HG02840 (cell line): ENCODE data around the gene SAFB2.
"Not testable (repeated sequence)": the region's sequence is repeated elsewhere in the genome, so short reads cannot be mapped to it uniquely, and the experiment has no call there.

Experiments used
- ATAC-seq: cut with Tn5 transposase; IDR thresholded peaks from one replicate; pipeline ENCODE4 v1.9.1; 2021; ENCODE audit warnings: mild to moderate bottlenecking, moderate library complexity, moderate number of reproducible peaks; ENCODE audit not compliant: unreplicated experiment, low FRiP score

SAFB2 gene

DNA sequence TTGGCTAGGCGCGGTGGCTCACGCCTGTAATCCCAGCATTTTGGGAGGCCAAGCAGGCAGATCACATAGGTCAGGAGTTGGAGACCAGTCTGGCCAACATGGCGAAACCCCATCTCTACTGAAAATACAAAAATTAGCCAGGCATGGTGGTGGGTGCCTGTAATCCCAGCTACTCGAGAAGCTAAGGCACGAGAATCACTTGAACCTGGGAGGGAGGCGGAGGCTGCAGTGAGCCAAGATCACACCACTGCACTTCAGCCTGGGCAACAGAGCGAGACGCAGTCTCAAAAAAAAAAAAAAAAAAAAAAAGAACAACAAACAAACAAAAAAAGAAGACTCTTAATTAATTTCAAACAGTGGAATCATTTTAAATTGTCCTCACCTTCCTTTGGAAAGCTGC, 13.8 kb downstream of the SAFB2 start:
- ATAC-seq = not testable (repeated sequence)

DNA sequence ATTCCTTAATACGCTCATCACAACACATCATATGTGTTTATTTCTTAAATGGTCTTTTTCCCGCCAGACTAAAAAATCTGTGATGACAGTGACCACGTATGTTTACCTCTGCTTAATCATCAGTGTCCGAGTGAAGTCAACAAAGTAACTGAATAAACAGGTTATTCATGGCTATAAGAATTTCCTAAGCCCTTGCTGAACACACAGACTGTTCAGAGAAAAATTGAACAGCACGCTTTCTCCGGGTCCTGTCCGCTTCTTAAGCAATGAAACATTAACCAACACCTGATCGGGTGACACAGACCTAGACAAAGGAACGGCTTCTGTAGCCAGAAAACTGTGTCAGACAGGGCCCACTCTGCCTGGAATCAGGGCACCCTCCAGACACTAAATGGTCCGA, 14.3 kb downstream of the SAFB2 start:
- ATAC-seq = no peak

DNA sequence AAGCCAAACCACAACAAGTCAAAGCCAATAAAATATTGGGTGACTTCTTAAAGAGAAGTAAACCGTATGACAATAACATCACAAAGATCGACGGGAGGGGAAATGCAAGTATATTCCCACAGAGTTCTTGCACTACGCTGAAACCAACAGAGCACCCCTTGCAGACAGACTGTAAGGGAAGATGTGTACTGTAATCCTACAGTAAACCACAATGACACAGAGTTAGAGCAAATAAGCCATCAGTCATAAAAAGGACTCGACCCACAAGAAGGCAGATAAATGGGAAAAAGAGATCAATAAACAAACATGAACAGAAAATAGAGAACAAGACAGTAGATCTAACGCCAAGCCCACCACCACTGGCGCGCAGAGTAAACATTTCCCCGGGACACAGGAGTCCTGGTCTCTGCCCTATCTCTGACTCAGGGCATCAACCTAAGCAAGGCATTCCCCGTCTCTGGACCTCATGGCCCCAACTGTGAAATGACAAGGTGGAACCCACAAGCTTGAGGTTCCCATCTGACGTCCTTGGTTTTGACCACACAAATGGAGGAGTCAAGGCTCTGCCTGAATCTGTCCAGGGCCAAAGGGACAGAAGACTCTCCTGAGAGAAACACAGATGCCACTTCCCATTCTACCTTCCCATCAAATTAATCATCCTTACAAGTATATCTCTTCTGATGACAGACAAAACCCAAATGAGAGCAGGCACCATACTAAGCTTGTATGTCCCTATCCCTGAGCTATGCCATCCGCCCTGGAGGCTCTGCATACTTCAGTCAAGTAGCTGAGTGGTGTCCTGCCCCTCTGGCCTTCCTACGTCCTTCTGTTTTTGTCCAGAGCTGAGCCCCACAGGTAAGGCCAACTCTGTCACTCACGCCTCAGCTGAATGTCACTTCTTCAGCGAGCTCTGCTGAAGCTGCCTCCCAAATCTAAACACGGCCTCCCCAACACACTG, 15.0 kb downstream of the SAFB2 start:
- ATAC-seq = no peak

DNA sequence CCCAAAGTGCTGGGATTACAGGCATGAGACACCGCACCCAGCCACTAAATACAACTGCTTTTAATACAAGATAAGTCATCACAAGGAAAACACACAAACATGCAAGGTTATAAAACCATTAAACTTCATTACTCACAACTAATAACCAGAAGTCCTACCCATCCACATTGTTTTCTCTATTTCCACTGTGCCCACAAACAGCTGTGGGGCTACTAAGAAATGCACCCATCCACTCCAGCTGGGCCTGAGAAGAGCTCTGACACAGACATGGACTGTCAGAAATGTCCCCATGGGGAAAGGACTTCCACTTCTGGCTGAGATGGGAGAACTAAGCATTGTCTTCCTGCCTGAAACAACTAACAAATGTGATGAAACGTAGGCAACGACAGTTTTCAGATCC, 17.2 kb downstream of the SAFB2 start:
- no peak for ATAC-seq

DNA sequence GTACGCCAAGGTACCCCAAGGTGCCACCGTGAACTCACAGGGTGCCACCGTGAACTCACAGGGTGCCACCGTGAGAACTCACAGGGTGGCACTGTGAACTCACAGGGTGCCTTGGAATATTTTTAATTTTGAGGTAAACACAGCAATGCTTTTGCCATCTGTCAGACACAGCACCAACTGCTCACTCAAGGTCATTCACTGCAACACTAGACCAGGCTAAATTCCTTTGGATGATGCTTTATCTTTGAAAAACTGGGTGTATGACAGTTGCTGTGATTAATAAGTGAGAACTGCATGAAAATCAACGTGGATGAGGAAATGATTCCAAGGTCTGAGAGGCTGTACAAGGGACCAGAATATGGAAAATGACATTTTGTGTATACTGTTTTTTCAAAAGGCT, 18.9 kb downstream of the SAFB2 start:
- ATAC-seq = no peak

DNA sequence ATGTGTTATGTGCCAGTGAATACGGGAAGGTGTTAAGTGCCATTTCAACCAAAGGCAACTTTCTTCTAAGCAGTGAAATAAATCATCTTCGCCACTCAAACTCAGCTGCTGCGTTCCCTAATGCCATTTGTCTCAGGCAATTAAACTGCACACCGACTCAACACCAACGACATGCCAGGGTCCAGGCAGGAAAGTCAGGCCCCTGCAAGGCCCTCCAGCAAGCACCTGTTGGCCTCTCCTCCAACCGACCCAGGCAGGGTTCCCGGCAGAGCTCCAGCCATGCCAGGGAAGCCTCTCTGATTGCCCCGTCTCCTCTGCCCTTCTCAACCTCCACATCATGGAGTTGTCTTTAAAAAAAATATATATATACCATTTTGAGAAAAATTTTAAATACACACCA, 21.8 kb downstream of the SAFB2 start:
- no peak for ATAC-seq

DNA sequence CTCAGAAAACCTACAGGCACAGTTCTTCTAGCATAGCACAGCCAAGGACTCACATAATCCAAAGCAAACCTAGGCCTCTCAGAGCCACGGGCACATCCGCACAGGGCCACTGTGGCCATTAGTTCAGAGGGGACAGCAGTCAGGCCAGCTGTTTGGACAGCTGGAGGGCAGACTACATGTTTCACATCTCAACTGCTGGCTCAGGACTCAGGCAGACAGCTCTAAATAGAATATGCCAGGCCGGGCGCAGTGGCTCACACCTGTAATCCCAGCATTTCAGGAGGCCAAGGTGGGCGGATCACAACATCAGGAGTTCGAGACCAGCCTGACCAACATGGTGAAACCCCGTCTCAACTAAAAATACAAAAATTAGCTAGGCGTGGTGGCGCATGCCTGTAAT, 26.8 kb downstream of the SAFB2 start:
- no peak for ATAC-seq

DNA sequence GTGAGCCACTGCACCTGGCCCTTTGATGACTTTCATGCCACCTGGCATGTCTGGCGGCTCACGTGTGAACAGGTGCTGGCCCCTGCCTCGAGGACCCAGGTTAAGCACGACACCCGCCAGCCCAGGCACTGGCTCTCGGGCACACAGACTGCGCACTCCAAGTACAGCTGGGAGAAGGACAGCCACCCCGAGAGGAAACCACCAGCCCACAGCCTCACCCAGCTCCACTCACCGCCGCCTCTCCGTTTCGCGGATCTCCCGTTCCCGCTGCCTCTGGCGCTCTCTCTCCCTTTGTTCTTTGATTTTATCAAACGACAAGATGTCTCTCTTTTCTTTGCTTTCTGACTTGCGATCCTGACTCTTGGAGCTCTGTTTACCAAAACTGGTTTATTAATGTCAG, 27.4 kb downstream of the SAFB2 start:
- no peak for ATAC-seq

DNA sequence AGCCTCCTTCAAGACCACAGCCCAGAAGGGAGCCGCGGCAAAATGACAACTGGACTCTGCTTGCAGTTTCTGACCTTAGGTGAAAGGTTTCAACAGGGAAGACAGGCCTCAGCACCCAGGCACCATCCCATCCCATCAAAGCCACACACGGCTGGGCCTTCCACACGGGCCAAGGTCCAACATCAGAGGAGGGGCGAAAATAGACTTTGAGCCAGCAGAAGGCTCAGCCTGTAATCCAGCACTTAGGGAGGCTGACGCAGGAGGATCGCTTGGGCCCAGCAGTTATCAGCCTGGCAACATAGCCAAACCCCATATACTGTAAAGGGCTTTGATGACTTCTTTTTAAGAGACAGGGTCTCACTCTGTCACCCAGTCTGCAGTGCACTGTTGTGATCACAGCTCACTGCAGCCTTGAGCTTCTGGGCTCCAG, 28.0 kb downstream of the SAFB2 start:
- ATAC-seq = no peak

DNA sequence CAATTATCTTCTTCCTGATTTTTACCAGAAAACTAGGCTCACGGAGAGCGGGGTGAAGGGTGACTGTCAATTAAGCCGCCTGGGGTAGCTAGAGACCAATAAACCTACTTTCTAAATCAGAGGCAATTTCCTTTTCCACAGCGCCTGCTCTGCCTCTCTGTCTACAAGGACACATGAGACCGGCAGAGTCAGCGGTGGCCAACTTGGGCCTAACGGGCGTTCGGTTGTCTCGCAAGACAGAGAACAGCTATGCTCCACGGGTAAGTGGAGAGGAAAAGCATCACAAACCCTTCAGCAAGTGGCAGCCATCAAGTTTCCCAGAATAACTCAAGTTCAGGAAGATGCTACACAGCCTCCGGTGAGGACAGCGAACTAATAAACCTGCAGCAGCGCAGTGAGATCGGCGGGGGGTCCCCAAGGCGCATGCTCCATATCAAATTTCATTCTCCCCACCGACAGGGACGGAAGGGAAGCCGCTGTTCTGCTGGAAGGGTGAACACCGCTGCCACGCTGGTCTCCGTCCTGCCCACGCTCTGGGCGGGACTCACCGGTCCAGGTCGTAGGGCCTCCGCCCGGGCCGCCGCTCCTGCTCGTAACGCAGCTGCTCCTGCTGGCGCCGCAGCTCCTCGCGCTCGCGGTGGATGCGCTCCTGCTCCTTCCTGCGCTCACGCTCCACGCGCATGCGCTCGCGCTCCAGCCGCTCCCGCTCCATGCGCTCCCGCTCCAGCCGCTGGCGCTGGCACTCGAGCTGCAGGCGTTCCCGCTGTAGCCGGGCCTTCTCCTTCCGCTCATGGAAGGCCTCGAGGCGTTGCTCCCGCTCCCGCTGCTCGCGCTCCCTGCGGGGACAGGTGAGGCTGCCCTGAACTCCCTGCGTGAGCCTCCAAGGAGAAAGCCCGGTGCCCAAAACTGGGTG, 29.0 kb downstream of the SAFB2 start:
- no peak for ATAC-seq

DNA sequence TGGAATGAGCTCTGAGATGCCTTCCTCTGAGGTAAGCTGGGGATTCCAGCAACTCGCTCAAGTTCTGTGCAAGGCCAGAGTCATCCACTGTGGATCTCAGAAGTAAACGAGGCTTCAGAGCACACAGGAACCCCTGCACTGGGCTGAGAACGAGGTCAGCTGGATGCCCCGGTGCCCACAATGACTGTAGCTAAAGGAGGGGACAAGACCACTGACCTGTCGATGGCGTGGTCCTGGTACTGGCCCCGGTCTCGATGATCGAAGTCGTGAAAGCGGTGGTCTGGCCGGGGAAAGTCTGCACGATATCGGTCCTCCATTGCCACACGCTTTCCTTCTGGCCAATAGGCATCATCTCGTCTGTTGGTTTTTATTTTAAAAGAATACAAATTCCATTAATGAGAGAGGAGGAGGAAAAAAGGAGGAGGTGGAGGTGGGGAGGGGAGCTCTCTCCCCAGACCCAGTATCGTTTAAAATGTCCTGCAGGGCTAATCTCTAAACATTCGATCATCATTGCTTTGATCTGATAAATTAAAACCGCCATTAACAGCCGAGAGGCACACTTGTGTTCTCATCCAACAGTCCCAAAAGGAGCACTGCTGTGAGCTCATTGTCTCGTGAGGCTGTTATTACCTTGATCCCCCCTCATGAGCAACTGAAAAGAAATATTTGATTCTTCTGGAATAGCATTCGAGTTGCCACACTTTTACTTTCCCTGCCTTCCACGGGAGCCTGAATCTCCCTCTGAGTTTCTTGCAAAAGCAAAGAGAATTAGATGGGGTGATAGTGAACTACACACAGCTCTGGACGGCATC, 29.8 kb downstream of the SAFB2 start:
- no peak for ATAC-seq

DNA sequence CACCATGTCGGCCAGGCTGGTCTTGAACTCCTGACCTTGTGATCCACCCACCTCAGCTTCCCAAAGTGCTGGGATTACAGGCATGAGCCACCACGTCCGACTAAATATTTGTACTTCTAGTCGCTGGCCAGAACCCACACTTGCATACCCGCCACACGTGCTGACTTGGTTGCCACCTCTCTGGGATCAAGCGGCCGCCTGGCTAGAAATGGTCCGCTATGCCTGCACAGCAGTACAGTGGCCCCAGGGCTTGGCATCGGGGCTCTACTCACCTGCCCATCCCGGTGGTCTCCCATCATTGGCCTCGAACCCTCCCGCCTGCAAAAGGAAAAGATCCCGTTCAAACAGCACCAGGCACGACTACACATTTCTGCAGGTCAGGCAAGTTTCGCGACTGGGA, 31.1 kb downstream of the SAFB2 start:
- no peak for ATAC-seq

DNA sequence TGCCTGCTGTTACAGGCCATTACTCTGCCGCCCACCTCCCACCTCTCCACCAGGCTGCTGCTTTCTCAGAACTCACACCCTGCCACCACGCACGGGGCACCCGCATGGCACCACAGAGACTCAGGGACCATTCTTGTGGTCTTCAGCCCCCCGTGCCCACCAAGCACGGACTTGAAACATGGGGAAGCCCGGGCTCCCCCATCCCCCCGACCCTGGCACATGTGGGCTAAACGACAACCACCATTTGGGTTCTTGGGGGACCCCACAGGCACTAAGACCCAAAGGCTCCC, 31.8 kb downstream of the SAFB2 start:
- ATAC-seq = no peak

DNA sequence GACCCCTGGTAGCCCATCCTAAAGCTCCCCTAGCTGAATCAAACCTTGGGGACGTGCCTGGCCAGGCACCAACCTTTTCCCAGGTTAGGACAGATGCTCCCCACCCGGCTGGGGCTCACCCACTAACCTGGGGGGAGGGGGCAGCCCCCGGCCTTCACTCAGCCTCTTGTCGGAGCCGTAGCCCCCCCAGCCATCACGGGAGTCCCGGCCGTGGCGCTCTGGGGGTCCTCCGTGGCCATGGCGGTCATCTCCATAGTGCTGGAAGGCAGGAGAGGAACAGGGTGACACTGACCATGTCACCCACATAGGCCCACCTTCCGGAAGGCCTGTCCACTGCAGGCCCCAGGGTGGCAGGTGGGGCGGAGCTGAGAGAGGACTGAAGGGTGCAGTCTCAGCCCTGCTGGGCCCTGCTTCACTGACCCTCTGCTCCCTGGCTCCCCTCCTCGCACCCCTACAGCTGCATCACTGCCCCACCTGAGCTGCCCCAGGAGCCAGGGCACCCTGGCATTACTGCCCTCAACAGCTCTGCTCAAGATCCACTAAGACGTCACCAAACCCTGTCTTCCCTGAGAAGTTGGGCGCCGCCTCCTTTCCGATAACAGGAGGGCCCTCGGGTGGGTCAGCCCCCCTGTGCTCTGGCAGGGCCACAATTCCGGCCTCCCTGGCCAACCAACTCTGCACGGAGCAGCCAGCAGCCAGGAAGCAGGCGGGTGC, 32.3 kb downstream of the SAFB2 start:
- no peak for ATAC-seq

DNA sequence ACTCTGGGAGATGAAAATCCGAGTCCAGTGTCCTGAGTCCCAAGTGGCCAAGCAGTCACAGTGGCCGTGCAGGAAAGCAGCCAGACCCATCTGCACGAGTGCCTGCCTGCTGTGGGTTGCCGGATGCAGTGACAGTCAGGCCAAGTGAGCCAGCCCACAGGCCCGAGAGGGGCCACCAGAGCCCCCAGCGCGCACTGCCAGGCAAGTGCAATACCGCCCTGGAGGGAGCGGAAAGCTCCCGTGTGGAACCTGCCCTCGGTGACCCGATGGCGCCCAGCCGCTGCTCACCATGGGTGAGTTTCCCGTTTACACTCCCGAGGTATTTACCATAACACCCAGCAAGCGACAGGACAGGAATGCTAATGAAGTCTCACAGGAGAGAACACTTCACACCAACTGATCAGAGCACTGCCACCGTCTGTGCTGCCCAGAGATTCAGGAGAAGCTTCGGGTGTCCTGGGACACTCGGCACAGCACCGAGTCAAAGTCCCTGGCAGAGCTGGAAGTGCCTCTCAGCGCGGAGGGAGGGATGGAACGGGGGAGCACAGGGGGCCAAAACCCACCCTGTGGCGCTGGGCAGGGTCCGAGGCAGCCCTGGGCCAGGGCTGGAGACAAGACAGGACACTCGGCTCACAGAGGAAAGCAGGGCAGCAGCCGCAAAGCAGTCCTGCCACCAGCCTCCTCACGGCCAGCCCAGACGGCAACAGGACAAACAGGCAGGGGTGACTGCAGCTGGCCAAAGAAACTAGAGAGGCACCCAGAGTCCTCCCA, 33.5 kb downstream of the SAFB2 start:
- ATAC-seq = no peak

DNA sequence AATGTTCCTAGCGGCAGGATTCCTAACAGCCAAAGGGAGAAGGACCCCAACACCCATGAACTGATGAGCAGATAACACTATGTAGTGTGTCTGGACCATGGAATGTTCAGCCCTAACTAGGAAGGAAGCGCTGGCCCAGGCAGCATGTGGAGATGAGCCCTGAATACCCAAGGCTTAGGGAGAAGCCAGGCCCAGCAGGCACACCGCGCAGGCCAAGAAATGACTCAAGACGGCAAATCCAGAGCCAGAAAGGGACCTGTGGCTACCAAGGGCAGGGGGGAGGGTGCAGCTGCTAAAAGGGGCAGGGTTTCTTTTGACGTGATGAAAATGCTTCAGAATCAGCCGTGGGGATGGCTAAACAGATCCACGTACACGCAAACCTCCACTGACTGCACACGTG, 34.1 kb downstream of the SAFB2 start:
- no peak for ATAC-seq

DNA sequence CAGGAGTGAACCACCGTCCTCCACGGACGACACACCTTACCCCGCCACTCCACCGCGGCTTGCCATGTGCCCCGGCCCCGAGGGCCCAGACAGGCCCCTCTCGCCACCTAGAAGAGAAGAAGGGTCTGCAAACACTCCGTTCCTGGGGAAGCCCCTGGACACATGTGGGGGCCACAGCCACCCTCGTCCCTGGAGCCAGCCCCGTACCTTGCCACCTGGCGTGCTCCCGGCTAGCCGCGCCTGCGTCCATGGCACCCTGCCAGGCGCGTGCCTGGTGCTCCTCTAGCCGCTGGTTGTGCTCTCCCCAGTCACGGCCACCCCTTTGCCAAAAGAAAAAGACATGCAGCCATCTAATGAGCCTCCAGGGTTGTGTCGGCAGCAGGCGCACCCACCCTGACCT, 34.9 kb downstream of the SAFB2 start:
- no peak for ATAC-seq

DNA sequence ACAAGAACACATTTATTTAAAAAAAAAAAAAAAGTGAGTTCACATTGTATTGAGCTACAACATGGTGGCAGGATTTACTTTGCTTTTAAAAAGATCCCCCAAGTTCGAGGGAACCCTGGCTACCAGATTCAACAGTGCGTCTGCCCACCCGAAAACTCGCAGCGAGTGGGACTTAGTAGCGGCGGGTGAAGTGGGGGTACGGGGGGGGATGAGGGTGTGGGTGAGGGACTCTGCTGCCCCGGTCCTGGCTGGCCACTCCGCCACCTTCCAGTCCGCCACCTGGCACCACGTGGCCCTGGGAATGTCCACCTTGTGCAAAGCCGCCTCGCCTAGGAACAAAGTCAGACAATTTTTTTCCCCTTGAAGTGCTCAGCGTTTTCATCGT, 35.5 kb downstream of the SAFB2 start:
- no peak for ATAC-seq

DNA sequence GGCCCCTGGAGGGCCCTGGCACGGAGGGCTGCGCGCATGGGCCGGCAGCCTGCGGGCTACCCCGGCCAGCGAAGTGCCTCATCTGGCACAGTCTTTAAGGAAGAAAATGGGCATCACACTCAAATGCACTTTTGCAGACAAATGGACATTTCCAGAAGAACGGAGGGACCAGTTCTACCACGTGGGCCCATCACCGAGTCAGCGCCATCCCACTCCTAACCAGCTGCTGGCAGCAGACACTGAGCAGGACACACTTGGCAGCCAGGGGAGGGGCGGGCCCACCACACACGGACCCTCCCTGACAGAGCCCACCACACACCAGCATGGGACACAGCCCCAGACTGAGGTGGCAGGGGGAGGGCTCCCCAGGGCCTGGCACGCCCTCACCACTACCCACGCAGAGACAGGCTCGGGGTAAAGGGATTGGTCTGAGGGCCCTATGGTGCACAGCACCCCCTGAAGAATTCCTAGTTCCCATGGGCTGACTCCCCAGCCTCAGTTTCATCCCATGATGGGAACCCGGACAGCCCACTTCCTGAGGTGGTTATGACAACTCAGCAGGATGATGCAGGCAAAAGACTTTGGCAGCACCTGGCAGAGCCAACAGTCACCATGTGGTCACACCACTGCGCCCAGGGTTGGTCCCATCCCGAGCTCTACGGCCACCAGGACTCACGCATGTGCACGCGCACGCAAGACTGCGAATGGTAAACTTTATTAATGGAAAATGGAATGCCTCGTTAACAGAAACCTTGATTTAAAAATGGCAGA, 36.1 kb downstream of the SAFB2 start:
- no peak for ATAC-seq
